AG09309 (cell line): Measurements from ENCODE around the gene TOGARAM2.
"Not testable (repeated sequence)": the region's sequence is repeated elsewhere in the genome, so short reads cannot be mapped to it uniquely, and the experiment has no call there.

ENCODE experiments used
- DNase-seq: peaks from one replicate; pipeline ENCODE4 v3.0.0-alpha.2; 2010; ENCODE audit warnings: low read depth
- H3K4me3 ChIP-seq: 2 replicates; pipeline ENCODE4 v1.5.1; 2011; ENCODE audit warnings: mild to moderate bottlenecking, low read depth, low read length, moderate library complexity; ENCODE audit not compliant: control insufficient read depth
- TF ChIP-seq, protein P1 (sequence below): IDR thresholded peaks from 2 replicates; pipeline ENCODE4 v1.5.1; 2011; ENCODE audit warnings: mild to moderate bottlenecking, low read depth, low read length, inconsistent platforms; ENCODE audit not compliant: insufficient read depth, control insufficient read depth; ENCODE audit errors: missing control alignments

TOGARAM2 gene

GRCh38 chr2:29080886-29081743, 100.0 kb downstream of the TOGARAM2 start:
- DNase-seq = no peak
- TF ChIP-seq, protein P1, sequence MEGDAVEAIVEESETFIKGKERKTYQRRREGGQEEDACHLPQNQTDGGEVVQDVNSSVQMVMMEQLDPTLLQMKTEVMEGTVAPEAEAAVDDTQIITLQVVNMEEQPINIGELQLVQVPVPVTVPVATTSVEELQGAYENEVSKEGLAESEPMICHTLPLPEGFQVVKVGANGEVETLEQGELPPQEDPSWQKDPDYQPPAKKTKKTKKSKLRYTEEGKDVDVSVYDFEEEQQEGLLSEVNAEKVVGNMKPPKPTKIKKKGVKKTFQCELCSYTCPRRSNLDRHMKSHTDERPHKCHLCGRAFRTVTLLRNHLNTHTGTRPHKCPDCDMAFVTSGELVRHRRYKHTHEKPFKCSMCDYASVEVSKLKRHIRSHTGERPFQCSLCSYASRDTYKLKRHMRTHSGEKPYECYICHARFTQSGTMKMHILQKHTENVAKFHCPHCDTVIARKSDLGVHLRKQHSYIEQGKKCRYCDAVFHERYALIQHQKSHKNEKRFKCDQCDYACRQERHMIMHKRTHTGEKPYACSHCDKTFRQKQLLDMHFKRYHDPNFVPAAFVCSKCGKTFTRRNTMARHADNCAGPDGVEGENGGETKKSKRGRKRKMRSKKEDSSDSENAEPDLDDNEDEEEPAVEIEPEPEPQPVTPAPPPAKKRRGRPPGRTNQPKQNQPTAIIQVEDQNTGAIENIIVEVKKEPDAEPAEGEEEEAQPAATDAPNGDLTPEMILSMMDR = no peak
- H3K4me3 ChIP-seq = no peak overlapping the region

- H3K4me3 ChIP-seq = no peak overlapping the region
- DNase-seq = no peak
- TF ChIP-seq, protein P1 = no peak
Measured at GRCh38 chr2:29082804-29083495, 101.9 kb downstream of the TOGARAM2 start.

GRCh38 chr2:29084554-29084953, 103.5 kb downstream of the TOGARAM2 start:
- TF ChIP-seq, protein P1 = no peak
- DNase-seq = no peak
- no peak overlapping the region for H3K4me3 ChIP-seq

- not testable (repeated sequence) for DNase-seq, H3K4me3 ChIP-seq
Measured at GRCh38 chr2:29090311-29090710, 109.2 kb downstream of the TOGARAM2 start.

GRCh38 chr2:29096969-29097368, 115.9 kb downstream of the TOGARAM2 start:
- TF ChIP-seq, protein P1 = no peak
- DNase-seq = no peak
- H3K4me3 ChIP-seq = no peak overlapping the region

DNA sequence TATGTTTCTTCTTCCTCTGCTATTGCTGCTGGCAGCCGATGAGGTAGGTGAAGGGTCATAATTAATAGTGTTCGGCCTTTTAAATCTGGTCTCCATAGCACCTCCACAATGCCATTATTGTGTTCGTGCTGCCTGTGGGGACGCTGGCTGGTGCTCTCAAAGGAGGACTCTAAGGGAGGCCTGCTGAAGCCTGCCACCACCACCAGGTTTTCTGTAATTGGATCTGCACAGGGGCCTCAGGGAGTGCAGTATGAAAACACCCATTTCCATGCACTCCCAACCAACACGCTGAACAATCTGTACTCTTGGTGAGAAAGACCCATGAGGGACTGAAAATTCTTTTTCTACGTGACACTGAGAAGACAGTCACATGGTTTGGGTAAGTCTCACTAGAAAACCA, 116.5 kb downstream of the TOGARAM2 start:
- no peak overlapping the region for H3K4me3 ChIP-seq
- DNase-seq = no peak
- TF ChIP-seq, protein P1 = no peak

DNA sequence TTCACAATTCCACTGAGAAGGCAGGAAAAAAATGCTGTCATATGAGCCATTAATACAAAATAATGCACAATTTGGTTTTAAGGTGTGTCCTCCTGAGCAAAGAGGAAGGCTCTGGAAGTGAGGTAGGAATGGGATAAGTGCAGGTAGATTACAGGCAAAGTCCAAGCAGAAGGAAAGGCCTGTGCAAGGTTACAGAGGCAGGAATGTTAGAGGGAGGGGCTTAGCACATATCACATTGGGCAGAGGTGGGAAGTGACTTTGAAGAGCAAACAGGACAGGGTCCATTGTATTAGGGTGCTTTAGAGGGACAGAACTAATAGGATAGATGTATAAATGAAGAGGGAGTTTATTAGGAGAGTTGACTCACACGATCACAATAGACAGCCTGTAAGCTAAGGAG, 119.5 kb downstream of the TOGARAM2 start:
- H3K4me3 ChIP-seq = no peak overlapping the region
- TF ChIP-seq, protein P1 = no peak
- no peak for DNase-seq
